ENCODE data around the gene KCNQ1.

GRCh38 chr11:2864901-2865300 is 420.1 kb downstream of the KCNQ1 start:
- no peak for TF ChIP-seq JUNB (IDR thresholded peaks at IDR 0.05; ENCODE audit: unreplicated experiment)
- no peak for TF ChIP-seq EZH2 (IDR thresholded peaks at IDR 0.05; ENCODE audit: low read depth, unreplicated experiment)
- no peak for TF ChIP-seq CTCF (conservative IDR thresholded peaks at IDR 0.05; ENCODE audit: low read depth in 2 of 2)
- TF ChIP-seq ETS1 (IDR thresholded peaks at IDR 0.05) = no peak
- TF ChIP-seq REST (IDR thresholded peaks at IDR 0.05; ENCODE audit: unreplicated experiment) = no peak
- TF ChIP-seq POLR2AphosphoS5 (IDR thresholded peaks at IDR 0.05; ENCODE audit: low read depth) = no peak
- TF ChIP-seq ZNF462 (CRISPR knock-in tag; IDR thresholded peaks at IDR 0.05) = no peak
- TF ChIP-seq EZH2phosphoT487 (IDR thresholded peaks at IDR 0.05; ENCODE audit: unreplicated experiment) = no peak

Measured in GM23338 (cell line).